HL-60 (cell line): ENCODE results near the gene NOXO1.

ENCODE experiments used
- CTCF ChIP-seq: IDR thresholded peaks from one replicate; pipeline ENCODE4 v1.5.1; 2011; ENCODE audit warnings: low read length, control low read depth, inconsistent platforms; ENCODE audit not compliant: insufficient read depth
- POLR2AphosphoS5 ChIP-seq: IDR thresholded peaks from 2 replicates; pipeline ENCODE4 v1.6.1; 2012; ENCODE audit warnings: low read depth
- REST ChIP-seq: IDR thresholded peaks from 2 replicates; pipeline ENCODE4 v1.6.1; 2012; ENCODE audit warnings: low read depth; ENCODE audit not compliant: insufficient replicate concordance
- SPI1 ChIP-seq: IDR thresholded peaks from 2 replicates; pipeline ENCODE4 v1.6.1; 2012; ENCODE audit warnings: low read depth, mild to moderate bottlenecking, borderline replicate concordance

- TF ChIP-seq CTCF (peak; percentile 95), REST (no peak), POLR2AphosphoS5 (no peak), SPI1 (0 out of 2 replicates have a peak, but pooled peaks have one; percentile 6)
These were observed 42.1 kb upstream of the NOXO1 start for GRCh38 chr16:2023092-2024031.
